ENCODE data around the gene NWD2.

NWD2 gene

DNA sequence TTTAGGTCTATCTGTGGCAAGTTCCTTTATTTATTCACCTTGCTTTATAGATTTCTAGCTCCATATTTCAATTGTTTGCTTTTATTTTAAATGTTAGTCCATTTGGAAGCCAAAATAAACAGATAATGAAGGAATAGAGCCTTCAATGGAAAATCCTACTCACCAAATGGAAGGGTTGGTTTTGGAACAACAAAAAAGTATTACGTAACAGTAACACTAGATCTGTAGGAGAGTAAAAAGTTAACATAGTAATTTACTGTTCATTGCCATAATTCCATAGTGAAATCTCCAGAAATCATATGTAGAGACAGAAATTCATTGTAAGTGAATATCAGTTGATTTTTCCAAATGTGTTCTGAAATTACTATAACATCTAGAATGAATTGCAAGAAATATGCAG, 34.6 kb downstream of the NWD2 start:
- DNase-seq, result no peak
- H3K4me3 ChIP-seq (ENCODE audit: low read length), result no peak overlapping the region
- TF ChIP-seq, protein P1, sequence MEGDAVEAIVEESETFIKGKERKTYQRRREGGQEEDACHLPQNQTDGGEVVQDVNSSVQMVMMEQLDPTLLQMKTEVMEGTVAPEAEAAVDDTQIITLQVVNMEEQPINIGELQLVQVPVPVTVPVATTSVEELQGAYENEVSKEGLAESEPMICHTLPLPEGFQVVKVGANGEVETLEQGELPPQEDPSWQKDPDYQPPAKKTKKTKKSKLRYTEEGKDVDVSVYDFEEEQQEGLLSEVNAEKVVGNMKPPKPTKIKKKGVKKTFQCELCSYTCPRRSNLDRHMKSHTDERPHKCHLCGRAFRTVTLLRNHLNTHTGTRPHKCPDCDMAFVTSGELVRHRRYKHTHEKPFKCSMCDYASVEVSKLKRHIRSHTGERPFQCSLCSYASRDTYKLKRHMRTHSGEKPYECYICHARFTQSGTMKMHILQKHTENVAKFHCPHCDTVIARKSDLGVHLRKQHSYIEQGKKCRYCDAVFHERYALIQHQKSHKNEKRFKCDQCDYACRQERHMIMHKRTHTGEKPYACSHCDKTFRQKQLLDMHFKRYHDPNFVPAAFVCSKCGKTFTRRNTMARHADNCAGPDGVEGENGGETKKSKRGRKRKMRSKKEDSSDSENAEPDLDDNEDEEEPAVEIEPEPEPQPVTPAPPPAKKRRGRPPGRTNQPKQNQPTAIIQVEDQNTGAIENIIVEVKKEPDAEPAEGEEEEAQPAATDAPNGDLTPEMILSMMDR (IDR thresholded peaks at IDR 0.05; ENCODE audit: low read length), result no peak
- H3K9ac ChIP-seq (ENCODE audit: low read length), result no peak overlapping the region
- no peak overlapping the region for H2AFZ ChIP-seq (ENCODE audit: low read length)
- H3K36me3 ChIP-seq (replicated peaks; ENCODE audit: insufficient read depth, low read length), result no peaks in the 10 kb centered on the region
- H3K79me2 ChIP-seq (ENCODE audit: low read length), result no peaks in the 10 kb centered on the region
- no peaks in the 10 kb centered on the region for H3K9me3 ChIP-seq (replicated peaks; ENCODE audit: insufficient read depth, low read length)
- H3K27me3 ChIP-seq (replicated peaks; ENCODE audit: insufficient read depth, low read length), result no peaks in the 10 kb centered on the region
- no peaks in the 10 kb centered on the region for H3F3A ChIP-seq (ENCODE audit: insufficient read depth, low read length)
- no peak overlapping the region for H3K27ac ChIP-seq (ENCODE audit: low read length)
- no peaks in the 10 kb centered on the region for H3K9me2 ChIP-seq (replicated peaks; ENCODE audit: insufficient read depth, low read length)
- H3K4me1 ChIP-seq (ENCODE audit: low read length), result no peaks in the 10 kb centered on the region
- no peak overlapping the region for H3K4me2 ChIP-seq (ENCODE audit: low read depth, low read length)
- no peaks in the 10 kb centered on the region for H4K20me1 ChIP-seq (ENCODE audit: insufficient read depth, low read length)

DNA sequence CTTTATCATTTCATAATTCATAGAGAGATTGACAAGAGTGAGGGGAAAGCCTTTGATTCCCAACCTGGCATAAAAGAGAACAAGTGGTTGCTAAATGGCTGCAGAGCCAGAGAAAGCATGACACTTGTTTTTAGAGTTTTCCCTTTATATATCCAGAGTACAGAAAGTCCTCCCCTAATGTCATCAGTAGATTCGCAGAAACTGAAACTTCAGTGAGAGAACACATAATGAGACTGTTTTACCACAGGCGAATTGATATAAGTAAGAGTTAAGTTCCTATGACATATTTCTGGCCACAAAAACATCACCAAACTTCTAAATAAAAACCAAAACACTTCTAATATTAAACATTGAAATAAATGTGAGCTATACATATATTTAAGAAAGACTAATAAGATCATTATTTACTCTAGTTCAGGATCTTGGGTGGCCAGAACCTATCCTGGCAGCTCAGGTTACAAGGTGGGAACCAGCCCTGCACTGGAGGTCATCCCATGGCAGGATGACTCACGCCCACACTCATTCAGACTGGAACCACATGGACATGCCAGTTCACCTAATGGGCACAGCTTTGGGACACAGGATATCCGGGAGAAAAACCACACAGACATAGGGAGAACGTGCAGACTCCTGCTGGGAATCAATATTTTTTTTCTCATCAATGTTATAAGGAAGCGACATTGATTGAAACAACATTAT, 35.5 kb downstream of the NWD2 start:
- H3F3A ChIP-seq (ENCODE audit: insufficient read depth, low read length), result no peaks in the 10 kb centered on the region
- H2AFZ ChIP-seq (ENCODE audit: low read length), result no peak overlapping the region
- H3K4me2 ChIP-seq (ENCODE audit: low read depth, low read length), result no peak overlapping the region
- no peaks in the 10 kb centered on the region for H3K4me1 ChIP-seq (ENCODE audit: low read length)
- no peaks in the 10 kb centered on the region for H3K9me3 ChIP-seq (replicated peaks; ENCODE audit: insufficient read depth, low read length)
- no peaks in the 10 kb centered on the region for H3K79me2 ChIP-seq (ENCODE audit: low read length)
- H4K20me1 ChIP-seq (ENCODE audit: insufficient read depth, low read length), result no peaks in the 10 kb centered on the region
- no peak overlapping the region for H3K27ac ChIP-seq (ENCODE audit: low read length)
- no peaks in the 10 kb centered on the region for H3K9me2 ChIP-seq (replicated peaks; ENCODE audit: insufficient read depth, low read length)
- TF ChIP-seq EZH2phosphoT487 (IDR thresholded peaks at IDR 0.05; ENCODE audit: low read length), result no peak
- TF ChIP-seq, protein P1 (IDR thresholded peaks at IDR 0.05; ENCODE audit: low read length), result no peak
- TF ChIP-seq EZH2 (optimal IDR thresholded peaks at IDR 0.05; ENCODE audit: low read depth, low read length), result no peak
- H3K27me3 ChIP-seq (replicated peaks; ENCODE audit: insufficient read depth, low read length), result no peaks in the 10 kb centered on the region
- H3K4me3 ChIP-seq (ENCODE audit: low read length), result no peak overlapping the region
- DNase-seq, result no peak
- H3K9ac ChIP-seq (ENCODE audit: low read length), result no peak overlapping the region
- no peaks in the 10 kb centered on the region for H3K36me3 ChIP-seq (replicated peaks; ENCODE audit: insufficient read depth, low read length)

GRCh38 chr4:37299468-37299867, 54.9 kb downstream of the NWD2 start:
- Histone ChIP-seq H3K27ac (ENCODE audit: low read length) (no peak overlapping the region), H3K9ac (ENCODE audit: low read length) (no peak overlapping the region), H2AFZ (ENCODE audit: low read length) (no peak overlapping the region), H3K4me3 (ENCODE audit: low read length) (no peak overlapping the region), H3F3A (ENCODE audit: insufficient read depth, low read length) (no peaks in the 10 kb centered on the region), H3K4me1 (ENCODE audit: low read length) (no peaks in the 10 kb centered on the region), H4K20me1 (ENCODE audit: insufficient read depth, low read length) (no peaks in the 10 kb centered on the region), H3K4me2 (ENCODE audit: low read depth, low read length) (no peak overlapping the region), H3K9me2 (replicated peaks; ENCODE audit: insufficient read depth, low read length) (no peaks in the 10 kb centered on the region), H3K79me2 (ENCODE audit: low read length) (no peaks in the 10 kb centered on the region), H3K27me3 (replicated peaks; ENCODE audit: insufficient read depth, low read length) (no peaks in the 10 kb centered on the region), H3K36me3 (replicated peaks; ENCODE audit: insufficient read depth, low read length) (no peaks in the 10 kb centered on the region), H3K9me3 (replicated peaks; ENCODE audit: insufficient read depth, low read length) (no peaks in the 10 kb centered on the region)
- no peak for TF ChIP-seq EZH2phosphoT487 (IDR thresholded peaks at IDR 0.05; ENCODE audit: low read length)
- TF ChIP-seq, protein P1 (IDR thresholded peaks at IDR 0.05; ENCODE audit: low read length), result no peak
- no peak for TF ChIP-seq EZH2 (optimal IDR thresholded peaks at IDR 0.05; ENCODE audit: low read depth, low read length)
- DNase-seq, result no peak
